IPS-18c (cell line): ENCODE results near the gene UBE2F.
"Not testable (repeated sequence)": the region's sequence is repeated elsewhere in the genome, so short reads cannot be mapped to it uniquely, and the experiment has no call there.

Experiments
- H3K4me3 ChIP-seq: 2 replicates; pipeline ENCODE4 v1.7.0; 2013; ENCODE audit warnings: low read depth, mild to moderate bottlenecking, low read length, moderate library complexity; ENCODE audit not compliant: insufficient read depth
- H3K9me3 ChIP-seq: one replicate; pipeline ENCODE4 v1.6.1; 2013; ENCODE audit warnings: mild to moderate bottlenecking, low read length, moderate library complexity; ENCODE audit not compliant: control insufficient read depth, insufficient read depth

The UBE2F gene

GRCh38 chr2:237966250-237966564 is 607 bp upstream of the UBE2F start:
- Histone ChIP-seq H3K4me3 (peak overlapping the region; percentile 69), H3K9me3 (peaks cover 7% of the 10 kb centered on the region)

GRCh38 chr2:237967463-237967951 is 693 bp downstream of the UBE2F start:
- Histone ChIP-seq H3K4me3 (peak overlapping the region; percentile 84), H3K9me3 (peaks cover under 1% of the 10 kb centered on the region)

DNA sequence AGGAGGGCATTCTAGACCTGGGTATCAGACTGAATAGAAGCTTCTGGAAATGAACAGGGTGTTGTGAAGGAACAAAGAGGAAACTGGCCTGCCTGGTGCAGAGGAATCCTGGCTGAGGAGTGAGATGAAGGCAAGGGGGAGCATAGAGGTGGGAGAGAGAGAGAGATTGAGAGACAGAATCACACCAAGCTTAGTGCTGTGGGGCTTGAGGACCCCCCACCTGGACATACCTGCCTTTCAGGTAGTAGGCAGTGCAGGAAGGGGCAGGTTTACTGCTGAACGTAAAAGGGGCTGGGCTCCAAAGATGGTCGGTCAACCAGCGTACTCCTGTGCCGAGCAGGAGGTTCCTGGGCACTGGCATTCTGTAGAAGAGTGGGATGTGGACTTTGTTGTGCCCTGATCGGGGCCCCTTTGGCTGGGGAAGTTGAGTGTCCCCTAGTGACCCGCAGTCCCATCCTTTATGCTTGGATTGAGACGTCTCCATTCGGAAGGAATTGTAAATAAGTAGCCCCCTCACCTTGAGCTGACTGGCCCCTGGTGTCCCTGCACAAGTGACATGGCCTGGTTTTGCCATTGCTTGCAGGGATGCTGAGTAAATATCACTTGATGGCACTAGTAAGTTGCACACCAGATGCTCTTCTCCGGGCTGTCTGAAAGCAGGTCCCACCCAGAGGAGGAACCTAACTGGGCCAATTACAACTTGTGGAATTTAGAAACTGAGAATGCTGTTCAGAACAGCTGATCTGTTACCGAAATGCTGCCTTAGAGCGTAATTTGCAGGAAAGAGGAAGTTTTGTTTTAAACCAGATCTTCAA is 1.4 kb downstream of the UBE2F start:
- Histone ChIP-seq H3K4me3 (peak overlapping the region; percentile 84), H3K9me3 (no peaks in the 10 kb centered on the region)

- Histone ChIP-seq H3K9me3 (no peaks in the 10 kb centered on the region), H3K4me3 (no peak overlapping the region)
Measured at GRCh38 chr2:237971661-237972060, 4.8 kb downstream of the UBE2F start.

DNA sequence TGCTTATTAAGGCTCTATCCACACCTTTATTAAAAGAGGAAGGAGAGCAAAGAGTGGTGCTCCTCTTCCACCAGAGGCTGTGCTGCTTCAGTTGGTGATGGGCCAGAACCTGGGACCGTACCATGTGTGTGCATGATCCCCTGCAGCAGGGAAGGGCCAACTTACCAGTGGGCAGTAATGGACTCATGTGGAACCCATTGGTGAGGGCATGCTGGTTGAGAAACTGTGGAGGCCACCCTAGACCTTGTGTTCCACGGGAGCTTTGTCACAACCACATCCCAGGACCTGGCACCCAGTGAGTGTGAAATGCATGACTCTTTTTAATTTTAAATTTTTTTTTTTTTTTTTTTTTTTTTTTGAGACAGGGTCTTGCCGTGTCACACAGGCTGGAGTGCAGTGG is 5.4 kb downstream of the UBE2F start:
- Histone ChIP-seq H3K4me3 (no peak overlapping the region), H3K9me3 (no peaks in the 10 kb centered on the region)

GRCh38 chr2:237972936-237973335 is 6.1 kb downstream of the UBE2F start:
- H3K4me3 ChIP-seq = no peak overlapping the region
- no peaks in the 10 kb centered on the region for H3K9me3 ChIP-seq

DNA sequence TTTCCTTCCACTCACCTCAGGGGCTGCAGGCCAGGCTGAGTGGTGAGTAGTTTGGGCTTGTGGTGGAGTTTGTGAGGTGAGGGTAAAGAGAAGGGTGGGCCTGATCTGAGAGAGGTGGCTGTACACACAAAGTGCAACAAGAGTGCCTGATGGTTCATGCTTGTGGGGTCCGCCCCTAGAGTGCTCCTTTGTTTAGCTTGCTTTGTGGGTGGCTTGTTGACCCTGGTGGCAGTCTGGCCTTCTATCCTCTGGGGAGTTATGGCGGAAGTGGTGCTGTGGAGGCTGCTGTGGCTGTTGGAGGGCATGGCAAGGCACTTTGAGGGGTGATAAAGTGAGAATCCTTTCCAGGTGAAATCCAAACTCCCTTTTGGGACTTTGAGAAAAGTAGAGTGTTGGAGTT is 10.6 kb downstream of the UBE2F start:
- Histone ChIP-seq H3K9me3 (no peaks in the 10 kb centered on the region), H3K4me3 (no peak overlapping the region)

DNA sequence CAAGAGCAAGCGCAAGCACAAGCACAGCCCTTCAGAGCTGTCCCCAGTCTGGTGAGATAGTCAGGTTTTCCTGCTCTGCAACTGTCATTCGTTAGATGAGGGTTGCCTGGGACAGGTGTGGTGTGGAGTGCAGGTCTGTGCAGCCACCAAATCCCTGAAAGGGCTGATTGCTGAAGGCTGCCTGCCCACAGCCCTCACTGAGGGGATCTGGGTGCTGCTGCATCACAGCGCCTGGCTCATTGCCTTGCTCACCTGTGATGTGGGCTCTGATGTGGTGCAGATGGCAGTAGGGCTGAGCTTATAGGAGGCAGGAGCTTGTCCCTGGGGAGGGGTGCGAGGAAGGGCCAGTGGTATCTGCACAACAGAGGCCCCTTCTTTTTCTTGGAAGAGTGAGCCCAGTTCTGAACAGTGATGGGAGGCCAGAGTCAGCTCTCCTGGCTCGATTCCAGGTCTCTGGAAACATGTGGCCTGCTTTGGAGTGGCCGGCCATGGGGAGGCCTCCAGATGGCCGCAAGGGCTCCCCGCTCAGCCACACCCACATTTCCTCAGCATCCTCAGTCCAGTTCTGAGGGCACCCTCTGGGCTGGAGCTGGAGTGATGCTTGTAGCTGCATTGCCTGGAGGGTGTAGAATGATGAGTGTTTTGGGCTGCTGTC is 11.4 kb downstream of the UBE2F start:
- H3K4me3 ChIP-seq = no peak overlapping the region
- H3K9me3 ChIP-seq = no peaks in the 10 kb centered on the region

DNA sequence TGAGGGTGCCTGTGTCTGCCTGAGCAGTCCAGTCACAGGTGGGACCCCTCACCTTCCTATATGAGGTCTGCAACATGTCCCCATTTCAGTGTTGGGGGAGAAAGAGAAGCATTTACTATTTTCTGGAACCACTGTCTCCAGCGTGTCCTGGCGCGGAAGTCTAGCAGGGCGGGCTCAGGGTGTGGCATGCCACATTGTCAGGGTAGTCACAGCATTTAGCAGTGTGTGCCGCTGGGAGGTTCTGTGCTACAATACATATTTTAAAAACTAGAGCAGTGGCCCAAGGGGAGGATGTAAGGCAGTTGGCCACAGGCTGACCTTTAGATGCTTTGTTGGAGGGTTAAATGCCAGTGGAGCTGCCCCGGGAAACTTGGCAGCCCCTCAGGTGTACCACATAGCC is 12.5 kb downstream of the UBE2F start:
- no peaks in the 10 kb centered on the region for H3K9me3 ChIP-seq
- H3K4me3 ChIP-seq = no peak overlapping the region

- Histone ChIP-seq H3K9me3 (no peaks in the 10 kb centered on the region), H3K4me3 (no peak overlapping the region)
Measured at GRCh38 chr2:237980087-237980486, 13.3 kb downstream of the UBE2F start.

DNA sequence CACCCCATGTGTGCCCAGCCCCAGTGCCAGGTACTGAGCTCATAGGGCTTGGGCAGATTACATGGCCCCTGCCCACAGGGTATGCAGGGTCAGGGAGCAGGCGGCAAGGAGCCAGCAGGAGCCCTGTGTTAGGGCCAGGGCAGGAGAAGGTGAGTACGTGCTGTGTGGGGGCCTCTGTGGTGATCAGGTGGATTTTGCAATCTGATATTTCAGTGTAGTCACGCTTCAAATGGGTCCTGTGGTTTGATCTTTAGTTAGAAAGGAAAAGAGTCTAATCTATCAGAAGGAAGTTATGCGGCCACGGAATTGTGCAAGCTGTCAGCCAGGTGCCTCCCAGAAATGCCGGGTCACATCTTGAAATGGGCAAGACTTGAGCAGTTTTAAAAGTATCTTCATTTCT is 13.9 kb downstream of the UBE2F start:
- H3K9me3 ChIP-seq = no peaks in the 10 kb centered on the region
- no peak overlapping the region for H3K4me3 ChIP-seq

DNA sequence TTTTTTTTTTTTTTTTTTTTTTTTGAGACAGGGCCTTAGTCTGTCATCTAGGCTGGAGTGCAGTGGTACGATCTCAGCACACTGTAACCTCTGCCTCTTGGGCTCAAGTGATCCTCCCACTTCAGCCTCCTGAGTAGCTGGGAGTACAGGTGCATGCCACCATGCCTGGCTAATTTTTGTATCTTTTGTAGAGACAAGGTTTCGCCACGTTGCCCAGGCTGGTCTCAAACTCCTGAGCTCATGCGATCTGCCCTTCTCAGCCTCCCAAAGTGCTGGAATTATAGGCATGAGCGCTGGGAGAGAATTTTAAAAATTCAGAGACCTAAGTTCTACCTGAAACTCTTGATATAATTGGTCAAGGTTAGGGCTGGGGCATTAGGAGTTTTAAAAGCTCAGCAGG is 14.8 kb downstream of the UBE2F start:
- H3K4me3 ChIP-seq, H3K9me3 ChIP-seq: not testable (repeated sequence)

DNA sequence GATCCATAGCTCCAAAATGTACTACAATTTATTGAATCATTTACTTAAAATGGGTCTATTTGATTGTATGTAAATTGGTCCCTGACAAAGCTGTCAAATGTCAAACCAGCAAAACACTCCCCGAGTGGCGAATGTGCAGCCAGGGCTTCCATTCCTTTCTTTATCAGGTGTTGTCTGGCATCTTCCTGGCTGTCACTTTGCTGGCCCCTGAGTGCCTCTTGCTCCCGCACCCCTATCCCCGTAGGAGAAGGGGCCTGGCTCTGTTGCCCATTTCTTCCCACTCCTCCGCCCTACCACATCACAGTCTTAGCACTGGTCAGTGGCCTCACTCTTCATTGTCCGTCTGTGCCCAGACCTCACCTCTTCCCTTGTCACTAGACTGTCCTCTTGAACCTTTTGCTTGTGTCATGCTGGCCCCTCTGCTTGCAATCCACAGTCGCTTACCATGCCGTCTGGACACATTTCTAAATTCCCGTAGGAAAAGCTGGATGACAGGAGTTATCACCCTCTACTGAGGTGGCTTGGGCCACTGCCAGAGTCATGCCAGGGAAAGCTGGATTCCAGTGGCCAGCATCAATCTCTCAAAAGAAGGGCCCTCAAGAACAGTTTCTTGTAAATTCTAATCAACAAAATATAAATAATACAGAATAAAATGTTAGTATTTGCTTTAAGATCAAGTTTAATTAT is 15.4 kb downstream of the UBE2F start:
- no peaks in the 10 kb centered on the region for H3K9me3 ChIP-seq

GRCh38 chr2:237983922-237984321 is 17.1 kb downstream of the UBE2F start:
- no peak overlapping the region; the same call in 1 of the 2 replicates for H3K4me3 ChIP-seq

More for the DNA sequence above, 15.4 kb downstream of the UBE2F start:
- no peak overlapping the region for H3K4me3 ChIP-seq

GRCh38 chr2:237987268-237987667 is 20.5 kb downstream of the UBE2F start:
- Histone ChIP-seq H3K4me3 (no peak overlapping the region), H3K9me3 (no peaks in the 10 kb centered on the region)

More at GRCh38 chr2:237983922-237984321, 17.1 kb downstream of the UBE2F start:
- no peaks in the 10 kb centered on the region for H3K9me3 ChIP-seq

- no peak overlapping the region for H3K4me3 ChIP-seq
- H3K9me3 ChIP-seq = no peaks in the 10 kb centered on the region
Measured at GRCh38 chr2:237993701-237994100, 26.9 kb downstream of the UBE2F start.

DNA sequence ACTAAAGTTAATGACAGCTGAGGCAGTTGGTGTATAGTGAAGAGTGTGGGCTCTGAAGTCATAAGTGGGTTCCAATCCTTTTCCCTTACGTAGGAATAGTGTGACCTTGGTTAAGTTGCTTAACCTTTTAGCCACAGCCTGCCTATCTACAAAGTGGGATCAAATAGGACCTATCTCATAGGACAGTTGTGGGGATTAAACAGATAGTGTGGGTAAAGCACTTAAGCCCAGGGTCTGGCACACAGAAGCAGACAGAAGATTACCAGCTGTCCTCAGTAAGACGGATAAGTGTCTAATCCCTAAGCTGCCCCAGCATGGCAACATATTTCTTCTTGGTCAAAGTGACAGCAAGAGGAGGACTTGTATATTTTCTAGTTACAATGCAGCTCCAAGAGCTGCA is 28.2 kb downstream of the UBE2F start:
- Histone ChIP-seq H3K9me3 (no peaks in the 10 kb centered on the region), H3K4me3 (no peak overlapping the region)

- no peak overlapping the region for H3K4me3 ChIP-seq
- no peaks in the 10 kb centered on the region for H3K9me3 ChIP-seq
Measured at GRCh38 chr2:237996021-237996593, 29.3 kb downstream of the UBE2F start.
